ENCODE measurements around the gene C2orf66. TPM values are rescaled to one million over a fixed set of nuclear protein-coding genes. Genes with fewer than 3 reads are reported as not detected.

C2orf66 gene
- total and polyA plus RNA-seq, 2 donors (not counting 3 experiments of a cell fraction or from before 2014, with no cell fraction given) = 0.27 to 0.54 TPM

DNA sequence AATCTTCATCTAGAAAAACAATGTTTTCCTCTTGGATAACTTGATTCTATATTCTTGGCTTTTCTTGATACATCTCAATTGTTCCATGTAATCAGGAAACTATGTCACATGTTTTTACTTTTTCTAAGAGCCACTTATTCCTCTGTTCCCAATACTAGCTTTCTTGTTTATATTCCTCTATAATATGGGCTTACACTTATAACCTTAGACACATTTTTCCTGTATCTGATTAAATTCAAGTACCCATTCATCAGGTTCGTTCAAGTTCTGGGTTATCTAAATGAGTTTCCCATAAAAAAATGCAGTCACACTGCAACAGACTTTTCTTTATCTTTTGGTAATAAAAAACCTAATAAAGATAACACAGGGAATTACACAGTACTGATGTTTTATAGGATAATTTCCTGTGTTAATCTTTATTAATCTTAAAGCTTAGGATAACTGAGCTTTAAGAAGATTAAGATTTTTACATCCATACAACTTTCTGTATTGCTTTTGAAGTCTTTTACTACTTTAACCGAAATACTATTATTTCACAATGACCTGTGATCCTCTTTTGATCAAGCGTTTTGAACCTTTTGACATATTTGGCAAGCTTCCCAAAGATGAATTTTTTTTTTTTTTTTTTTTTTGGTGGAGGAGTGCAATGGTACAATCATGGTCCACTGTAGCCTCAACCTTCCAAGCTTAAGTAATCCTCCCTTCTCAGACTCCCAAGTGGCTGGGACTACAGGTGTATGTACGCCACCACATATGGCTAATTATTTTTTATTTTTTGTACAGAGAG lies 44.3 kb upstream of the C2orf66 start:
- dilution Hi-C loops (cut with MboI; ENCODE audit: extremely low pct_ligation_motif_present, low sequenced_read_pairs) = no loop called here
- TF ChIP-seq MYC (IDR thresholded peaks at IDR 0.05; ENCODE audit: low read depth, low read length) (no peak), JUN (IDR thresholded peaks at IDR 0.05; ENCODE audit: borderline replicate concordance, insufficient read depth, insufficient read length, low read depth) (no peak), EZH2 (IDR thresholded peaks at IDR 0.05; ENCODE audit: borderline replicate concordance, low read depth, low read length, severe bottlenecking) (no peak), POLR2AphosphoS5 (IDR thresholded peaks at IDR 0.05; ENCODE audit: insufficient read depth, low read depth, low read length) (no peak), MAX (IDR thresholded peaks at IDR 0.05; ENCODE audit: insufficient read depth, insufficient read length) (no peak), POLR2A (IDR thresholded peaks at IDR 0.05; ENCODE audit: low read depth, low read length) (no peak), FOS (IDR thresholded peaks at IDR 0.05; ENCODE audit: borderline replicate concordance, insufficient read depth, low read length) (no peak), GATA2 (IDR thresholded peaks at IDR 0.05; ENCODE audit: insufficient read depth, insufficient read length, low read depth, low read length) (no peak)
- TF ChIP-seq, protein P1, sequence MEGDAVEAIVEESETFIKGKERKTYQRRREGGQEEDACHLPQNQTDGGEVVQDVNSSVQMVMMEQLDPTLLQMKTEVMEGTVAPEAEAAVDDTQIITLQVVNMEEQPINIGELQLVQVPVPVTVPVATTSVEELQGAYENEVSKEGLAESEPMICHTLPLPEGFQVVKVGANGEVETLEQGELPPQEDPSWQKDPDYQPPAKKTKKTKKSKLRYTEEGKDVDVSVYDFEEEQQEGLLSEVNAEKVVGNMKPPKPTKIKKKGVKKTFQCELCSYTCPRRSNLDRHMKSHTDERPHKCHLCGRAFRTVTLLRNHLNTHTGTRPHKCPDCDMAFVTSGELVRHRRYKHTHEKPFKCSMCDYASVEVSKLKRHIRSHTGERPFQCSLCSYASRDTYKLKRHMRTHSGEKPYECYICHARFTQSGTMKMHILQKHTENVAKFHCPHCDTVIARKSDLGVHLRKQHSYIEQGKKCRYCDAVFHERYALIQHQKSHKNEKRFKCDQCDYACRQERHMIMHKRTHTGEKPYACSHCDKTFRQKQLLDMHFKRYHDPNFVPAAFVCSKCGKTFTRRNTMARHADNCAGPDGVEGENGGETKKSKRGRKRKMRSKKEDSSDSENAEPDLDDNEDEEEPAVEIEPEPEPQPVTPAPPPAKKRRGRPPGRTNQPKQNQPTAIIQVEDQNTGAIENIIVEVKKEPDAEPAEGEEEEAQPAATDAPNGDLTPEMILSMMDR (IDR thresholded peaks at IDR 0.05; ENCODE audit: extremely low read depth in 1 of 2, insufficient read depth in 1 of 2, low read depth in 1 of 2, low read length in 2 of 2) = no peak
- Histone ChIP-seq H3K79me2 (ENCODE audit: control insufficient read depth, insufficient read depth, low read length) (no peaks in the 10 kb centered on the region), H3K4me3 (replicated peaks in 1 of 3; ENCODE audit: insufficient read depth in 1 of 3, low read depth in 1 of 3, low read length in 3 of 3) (no peak overlapping the region), H3K4me2 (ENCODE audit: insufficient read depth, low read length) (peak overlapping the region; percentile 34), H3K9ac (replicated peaks; ENCODE audit: extremely low read depth, insufficient read depth, low read length) (no peak overlapping the region), H3K27me3 (ENCODE audit: control insufficient read depth in 2 of 2, insufficient read depth in 2 of 2, low read length in 2 of 2) (no peaks in the 10 kb centered on the region), H3K27ac (ENCODE audit: insufficient read depth, low read depth, low read length) (no peak overlapping the region), H3K9me3 (replicated peaks; ENCODE audit: control insufficient read depth, insufficient read depth, low read length) (no peaks in the 10 kb centered on the region), H3K36me3 (ENCODE audit: control insufficient read depth in 2 of 2, extremely low read depth in 1 of 2, insufficient read depth in 2 of 2, low read length in 2 of 2) (no peaks in the 10 kb centered on the region), H3K9me1 (replicated peaks; ENCODE audit: control insufficient read depth, extremely low read depth, insufficient read depth, low read length) (no peaks in the 10 kb centered on the region), H2AFZ (ENCODE audit: low read depth, low read length) (no peak overlapping the region), H4K20me1 (replicated peaks; ENCODE audit: control insufficient read depth, extremely low read depth, insufficient read depth, low read length) (no peaks in the 10 kb centered on the region), H3K4me1 (ENCODE audit: control insufficient read depth, extremely low read depth, insufficient read depth, low read length) (peaks cover 11% of the 10 kb centered on the region)
- peak; percentile 83 for DNase-seq (ENCODE audit: low read depth, low spot score)
- intact Hi-C loops (cut with micrococcal nuclease) = no loop called here
- no peak for FAIRE-seq
- CTCF ChIA-PET = interaction anchor here (0.6 to 0.9 kb wide), 2 partner anchors 18 to 70 kb away, joined by 3 to 4 read pairs; no protein-coding TSS in a partner anchor
- BruUV-seq (replicated peaks) = no TSS peak
- POLR2A ChIA-PET = no interaction called here

All from endothelial cell of umbilical vein (primary cell).